H1 (cell line): ENCODE data around the gene MAGEA9B. TPM values are rescaled to one million over a fixed set of nuclear protein-coding genes. Genes with fewer than 3 reads are reported as not detected.
A peak's percentile ranks its signal among the peaks of the same experiment; 100 is the strongest.
"Not testable (repeated sequence)": the region's sequence is repeated elsewhere in the genome, so short reads cannot be mapped to it uniquely, and the experiment has no call there.

Experiments used
- CTCF ChIA-PET: fragments of 300-600 bp; sonication (Branson Sonifier 250); formaldehyde crosslinking; loops from one replicate; lab custom pipeline; 2021; ENCODE audit not compliant: partially characterized antibody; lab: Charles Lee
- POLR2A ChIA-PET: fragments of 300-600 bp; sonication (Branson Sonifier 250); formaldehyde crosslinking; loops from one replicate; lab custom pipeline; 2021; ENCODE audit warnings: inconsistent platforms; ENCODE audit not compliant: partially characterized antibody; lab: Charles Lee
- DNase-seq, 2 experiments: peaks; one replicate each; pipeline versions ENCODE4 v3.0.0 to v3.0.0-alpha.2; 2010 to 2022; ENCODE audit warnings: low spot score in 2 of 2, low read depth in 1 of 2, mixed read lengths in 1 of 2
- FAIRE-seq: peaks from 2 replicates; lab custom pipeline; 2011; peaks lifted over from hg19 to GRCh38; lab: Jason Lieb, UNC
- H2AFZ ChIP-seq: 2 replicates; pipeline ENCODE4 v1.8.1; 2012; ENCODE audit warnings: low read length, inconsistent platforms
- H2AK5ac ChIP-seq: 2 replicates; pipeline ENCODE4 v1.6.1; 2013; ENCODE audit warnings: low read depth, low read length
- H2BK120ac ChIP-seq: replicated peaks from 2 replicates; pipeline ENCODE3; 2013; ENCODE audit warnings: low read depth, low read length, inconsistent platforms
- H2BK12ac ChIP-seq: 2 replicates; pipeline ENCODE4 v1.6.1; 2013; ENCODE audit warnings: low read depth, low read length
- H2BK15ac ChIP-seq: 2 replicates; pipeline ENCODE4 v1.6.1; 2013; ENCODE audit warnings: low read length
- H2BK20ac ChIP-seq: 2 replicates; pipeline ENCODE4 v1.6.1; 2013; ENCODE audit warnings: low read length
- H2BK5ac ChIP-seq: 2 replicates; pipeline ENCODE4 v1.6.1; 2013; ENCODE audit warnings: low read depth, low read length
- H3K14ac ChIP-seq: 2 replicates; pipeline ENCODE4 v1.6.1; 2013; ENCODE audit warnings: inconsistent platforms; ENCODE audit not compliant: insufficient read length
- H3K18ac ChIP-seq: 2 replicates; pipeline ENCODE4 v1.6.1; 2013; ENCODE audit warnings: low read length; ENCODE audit errors: extremely low read depth
- H3K23ac ChIP-seq: 2 replicates; pipeline ENCODE4 v1.6.1; 2013; ENCODE audit warnings: inconsistent platforms; ENCODE audit not compliant: insufficient read length
- H3K23me2 ChIP-seq: 2 replicates; pipeline ENCODE4 v1.6.1; 2013; ENCODE audit warnings: low read depth, low read length
- H3K27ac ChIP-seq: 2 replicates; pipeline ENCODE4 v1.6.1; 2011; ENCODE audit warnings: low read depth, low read length, inconsistent platforms
- H3K27me3 ChIP-seq, 4 experiments: replicated peaks in 1 of 4; 1 replicate in 1 of 4; 2 replicates in 3 of 4; pipeline versions ENCODE4 v1.6.1 to v1.8.1; 2011 to 2013; ENCODE audit warnings: low read length in 3 of 4, mild to moderate bottlenecking in 3 of 4, inconsistent platforms in 2 of 4, mixed read lengths in 2 of 4, moderate library complexity in 1 of 4; ENCODE audit not compliant: control insufficient read depth in 3 of 4, insufficient read depth in 3 of 4; ENCODE audit errors: extremely low read depth in 1 of 4
- H3K36me3 ChIP-seq, 4 experiments: 2 replicates each; pipeline versions ENCODE4 v1.6.1 to v1.8.1; 2011 to 2013; ENCODE audit warnings: mild to moderate bottlenecking in 4 of 4, low read length in 3 of 4, moderate library complexity in 2 of 4, control low read depth in 1 of 4, inconsistent platforms in 1 of 4; ENCODE audit not compliant: insufficient read depth in 4 of 4, control insufficient read depth in 2 of 4
- H3K4ac ChIP-seq: replicated peaks from 2 replicates; pipeline ENCODE3; 2013; ENCODE audit warnings: low read length, low read depth, mixed read lengths, inconsistent platforms; ENCODE audit not compliant: insufficient read length
- H3K4me1 ChIP-seq, 4 experiments: replicated peaks in 1 of 4; 1 replicate in 1 of 4; 2 replicates in 3 of 4; pipeline versions ENCODE4 v1.6.1 to v1.8.1; 2011 to 2013; ENCODE audit warnings: low read length in 3 of 4, inconsistent platforms in 2 of 4, mixed read lengths in 1 of 4; ENCODE audit not compliant: insufficient read depth in 4 of 4, control insufficient read depth in 3 of 4
- H3K4me2 ChIP-seq, 2 experiments: 2 replicates each; pipeline versions ENCODE4 v1.6.1 to v1.8.1; 2011 to 2013; ENCODE audit warnings: low read depth in 2 of 2, low read length in 2 of 2, control low read depth in 1 of 2, inconsistent platforms in 1 of 2, mild to moderate bottlenecking in 1 of 2; ENCODE audit not compliant: insufficient read depth in 1 of 2
- H3K4me3 ChIP-seq, 4 experiments: fragments of 200-600, 300-600 bp in 1 of 4; sonication (generic), shearing (Covaris generic), sonication (Bioruptor Twin) in 1 of 4; 2 replicates each; pipeline versions ENCODE4 v1.5.1 to v1.8.1; 2011 to 2016; ENCODE audit warnings: low read length in 4 of 4, low read depth in 3 of 4, control low read depth in 2 of 4, inconsistent platforms in 2 of 4, mild to moderate bottlenecking in 2 of 4, mixed read lengths in 1 of 4, moderate library complexity in 1 of 4; ENCODE audit not compliant: insufficient read depth in 2 of 4; ENCODE audit errors: extremely low read depth in 1 of 4
- H3K56ac ChIP-seq: replicated peaks from 2 replicates; pipeline ENCODE3; 2013; ENCODE audit warnings: low read depth, mild to moderate bottlenecking, mixed read lengths, low read length, inconsistent platforms; ENCODE audit not compliant: insufficient read length
- H3K79me1 ChIP-seq: 2 replicates; pipeline ENCODE4 v1.6.1; 2013; ENCODE audit warnings: low read depth, low read length, control low read depth
- H3K79me2 ChIP-seq, 2 experiments: 2 replicates each; pipeline versions ENCODE4 v1.6.1 to v1.8.1; 2012 to 2013; ENCODE audit warnings: low read length in 2 of 2, mild to moderate bottlenecking in 2 of 2, inconsistent platforms in 1 of 2; ENCODE audit not compliant: insufficient read depth in 2 of 2, control insufficient read depth in 1 of 2
- H3K9ac ChIP-seq, 4 experiments: replicated peaks in 1 of 4; 1 replicate in 1 of 4; 2 replicates in 3 of 4; pipeline versions ENCODE4 v1.6.1 to v1.8.1; 2011 to 2013; ENCODE audit warnings: low read depth in 3 of 4, low read length in 3 of 4, control low read depth in 2 of 4, mild to moderate bottlenecking in 2 of 4, moderate library complexity in 2 of 4, inconsistent platforms in 1 of 4; ENCODE audit errors: extremely low read depth in 1 of 4
- H3K9me3 ChIP-seq, 2 experiments: 2 replicates each; pipeline versions ENCODE4 v1.6.1 to v1.8.1; 2012 to 2013; ENCODE audit warnings: mild to moderate bottlenecking in 2 of 2, moderate library complexity in 2 of 2, control low read depth in 1 of 2, inconsistent platforms in 1 of 2, low read depth in 1 of 2, low read length in 1 of 2, mixed read lengths in 1 of 2; ENCODE audit not compliant: insufficient read depth in 2 of 2
- H4K20me1 ChIP-seq, 2 experiments: replicated peaks in 1 of 2; 2 replicates each; pipeline versions ENCODE3 to v1.8.1; 2011 to 2013; ENCODE audit warnings: inconsistent platforms in 2 of 2, low read length in 2 of 2, mild to moderate bottlenecking in 1 of 2; ENCODE audit not compliant: insufficient read depth in 2 of 2, control insufficient read depth in 1 of 2
- H4K5ac ChIP-seq: 2 replicates; pipeline ENCODE4 v1.6.1; 2013; ENCODE audit warnings: low read length, low read depth, mixed read lengths, inconsistent platforms; ENCODE audit not compliant: insufficient read length
- H4K8ac ChIP-seq: 2 replicates; pipeline ENCODE4 v1.8.0; 2013; ENCODE audit warnings: mild to moderate bottlenecking, moderate library complexity, low read length, inconsistent platforms; ENCODE audit not compliant: insufficient read depth; ENCODE audit errors: extremely low read depth
- H4K91ac ChIP-seq: replicated peaks from 2 replicates; pipeline ENCODE3; 2013; ENCODE audit warnings: low read length, mixed read lengths, inconsistent platforms; ENCODE audit not compliant: insufficient read length
- WGBS, 2 experiments: shearing (Covaris generic) in 1 of 2; methylation state at CpG; one replicate each; pipeline versions ENCODE4 v1.1.6 to v1.1.7; 2013 to 2015; ENCODE audit warnings: low lambda C conversion rate in 2 of 2, mixed read lengths in 2 of 2, inconsistent platforms in 1 of 2, low coverage in 1 of 2, missing lambda C conversion rate in 1 of 2; ENCODE audit not compliant: insufficient replicate concordance in 2 of 2, insufficient coverage in 1 of 2, insufficient read length in 1 of 2; ENCODE audit errors: extremely low coverage in 1 of 2, missing lambda C conversion rate in 1 of 2; 5-methylcytosine and 5-hydroxymethylcytosine counted together
- polyA plus RNA-seq, 7 experiments: library from polyadenylated mRNA; depleted of rRNA in 3 of 7; stranded (reverse) in 5 of 7; unstranded in 2 of 7; fragments of >200 nt in 5 of 7; fragments of 200-250 nt in 2 of 7; gene quantifications; 1 replicate in 5 of 7; 2 replicates in 1 of 7; 4 replicates in 1 of 7; pipeline versions ENCODE4 v1.2.1 to v1.2.3, GENCODE V29; 2011 to 2013; ENCODE audit warnings: missing spikeins in 2 of 7, mixed read lengths in 2 of 7
- total RNA-seq: library from RNA; stranded (reverse); fragmentation: NEBNext Ultra II Directional; extraction: Animal tissue kit (Norgen Biotek cat#: 25700); gene quantifications from 2 replicates; pipeline ENCODE4 v1.2.1, GENCODE V29; 2021
- TF ChIP-seq, protein P1 (sequence below), 3 experiments: IDR thresholded peaks; 1 replicate in 2 of 3; 2 replicates in 1 of 3; pipeline versions ENCODE4 v1.5.1 to v1.6.1; 2011; ENCODE audit warnings: low read length in 3 of 3, mild to moderate bottlenecking in 3 of 3, inconsistent platforms in 2 of 3, low read depth in 1 of 3, moderate library complexity in 1 of 3; ENCODE audit not compliant: insufficient read depth in 1 of 3; ENCODE audit errors: control extremely low read depth in 1 of 3

Gene MAGEA9B
- total and polyA plus RNA-seq, 2 of the 8 experiments (the other 6 are each of a cell fraction or from before 2014, with no cell fraction given), result 0.06 TPM; not detected in 1

DNA sequence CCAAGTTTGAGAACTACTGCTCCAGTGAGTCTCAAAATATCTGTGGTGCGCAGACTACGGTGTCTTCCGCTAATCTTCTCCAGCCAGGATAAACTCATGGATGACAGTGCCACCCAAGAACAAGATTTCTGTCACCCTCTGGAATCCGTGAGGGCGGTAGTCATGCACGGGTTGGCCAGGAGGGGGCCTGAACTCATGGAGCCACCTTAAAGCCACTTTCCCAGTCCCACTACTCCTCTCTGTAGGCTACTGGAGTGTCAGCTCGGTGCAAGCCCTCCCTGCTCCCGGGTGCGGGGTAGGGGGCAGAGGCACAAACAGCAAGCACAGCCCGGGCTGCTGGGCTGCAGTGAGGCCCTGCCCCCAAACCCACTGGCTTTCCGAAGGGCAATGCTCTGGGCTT is 11.3 kb upstream of the MAGEA9B start:
- WGBS, 2 experiments, result no CpG with 5 or more reads among the region's 11 CpGs
- H3K23ac ChIP-seq, H2BK15ac ChIP-seq, H2AFZ ChIP-seq, H2BK12ac ChIP-seq, H3K27me3 ChIP-seq, H3K56ac ChIP-seq, H3K18ac ChIP-seq, H2BK20ac ChIP-seq, H4K91ac ChIP-seq, CTCF ChIA-PET, H3K4me1 ChIP-seq, H4K20me1 ChIP-seq, H4K5ac ChIP-seq, H2BK120ac ChIP-seq, H3K79me2 ChIP-seq, H3K9ac ChIP-seq, H3K14ac ChIP-seq, H2AK5ac ChIP-seq, H3K4ac ChIP-seq, H3K36me3 ChIP-seq, H3K27ac ChIP-seq, H3K9me3 ChIP-seq, H3K4me3 ChIP-seq, H3K23me2 ChIP-seq, H2BK5ac ChIP-seq, POLR2A ChIA-PET, H4K8ac ChIP-seq, H3K79me1 ChIP-seq, H3K4me2 ChIP-seq: not testable (repeated sequence)
- FAIRE-seq (peak; percentile 92), DNase-seq (peak in 1 of 2 experiments; percentile 54)
- TF ChIP-seq, protein P1, sequence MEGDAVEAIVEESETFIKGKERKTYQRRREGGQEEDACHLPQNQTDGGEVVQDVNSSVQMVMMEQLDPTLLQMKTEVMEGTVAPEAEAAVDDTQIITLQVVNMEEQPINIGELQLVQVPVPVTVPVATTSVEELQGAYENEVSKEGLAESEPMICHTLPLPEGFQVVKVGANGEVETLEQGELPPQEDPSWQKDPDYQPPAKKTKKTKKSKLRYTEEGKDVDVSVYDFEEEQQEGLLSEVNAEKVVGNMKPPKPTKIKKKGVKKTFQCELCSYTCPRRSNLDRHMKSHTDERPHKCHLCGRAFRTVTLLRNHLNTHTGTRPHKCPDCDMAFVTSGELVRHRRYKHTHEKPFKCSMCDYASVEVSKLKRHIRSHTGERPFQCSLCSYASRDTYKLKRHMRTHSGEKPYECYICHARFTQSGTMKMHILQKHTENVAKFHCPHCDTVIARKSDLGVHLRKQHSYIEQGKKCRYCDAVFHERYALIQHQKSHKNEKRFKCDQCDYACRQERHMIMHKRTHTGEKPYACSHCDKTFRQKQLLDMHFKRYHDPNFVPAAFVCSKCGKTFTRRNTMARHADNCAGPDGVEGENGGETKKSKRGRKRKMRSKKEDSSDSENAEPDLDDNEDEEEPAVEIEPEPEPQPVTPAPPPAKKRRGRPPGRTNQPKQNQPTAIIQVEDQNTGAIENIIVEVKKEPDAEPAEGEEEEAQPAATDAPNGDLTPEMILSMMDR (IDR thresholded peaks at IDR 0.05; ENCODE audit: control extremely low read depth in 1 of 3, insufficient read depth in 1 of 3, low read depth in 1 of 3, low read length in 3 of 3), result peak in 1 of 3 experiments; percentile 12; a peak in 1 of 4 replicates
